ENCODE results near the gene AMFR. TPM values are rescaled to one million over a fixed set of nuclear protein-coding genes. Genes with fewer than 3 reads are reported as not detected.

AMFR gene
- total RNA-seq, 2 donors from 2014 or later: 46.5 to 86.2 TPM

- Mint-ChIP-seq H3K4me3 (no peak overlapping the region), H3K27me3 (peaks cover 4 to 9% of the 10 kb centered on the region in 2 donors), H3K4me1 (ENCODE audit: low read depth in 2 of 2) (no peaks in the 10 kb centered on the region), H3K27ac (no peak overlapping the region), H3K9me3 (no peaks in the 10 kb centered on the region), H3K36me3 (no peaks in the 10 kb centered on the region)
- DNase-seq (ENCODE audit: low spot score) (no peak), ATAC-seq (no peak)
Observed at GRCh38 chr16:56315955-56316354, 109.4 kb downstream of the AMFR start.

GRCh38 chr16:56314244-56314850, 111.0 kb downstream of the AMFR start:
- Mint-ChIP-seq H3K27me3 (peaks cover 4 to 9% of the 10 kb centered on the region in 2 donors), H3K27ac (no peak overlapping the region), H3K4me1 (ENCODE audit: low read depth in 2 of 2) (no peaks in the 10 kb centered on the region), H3K36me3 (no peaks in the 10 kb centered on the region), H3K9me3 (no peaks in the 10 kb centered on the region), H3K4me3 (no peak overlapping the region)
- no peak for DNase-seq (ENCODE audit: low spot score)
- ATAC-seq: no peak

- no peak for ATAC-seq
- Mint-ChIP-seq H3K27ac (no peak overlapping the region), H3K9me3 (no peaks in the 10 kb centered on the region), H3K36me3 (no peaks in the 10 kb centered on the region), H3K27me3 (peaks cover 6 to 9% of the 10 kb centered on the region in 2 donors), H3K4me3 (no peak overlapping the region), H3K4me1 (ENCODE audit: low read depth in 2 of 2) (no peaks in the 10 kb centered on the region)
- no peak for DNase-seq (ENCODE audit: low spot score)
Observed at GRCh38 chr16:56312556-56312955, 112.8 kb downstream of the AMFR start.

DNA sequence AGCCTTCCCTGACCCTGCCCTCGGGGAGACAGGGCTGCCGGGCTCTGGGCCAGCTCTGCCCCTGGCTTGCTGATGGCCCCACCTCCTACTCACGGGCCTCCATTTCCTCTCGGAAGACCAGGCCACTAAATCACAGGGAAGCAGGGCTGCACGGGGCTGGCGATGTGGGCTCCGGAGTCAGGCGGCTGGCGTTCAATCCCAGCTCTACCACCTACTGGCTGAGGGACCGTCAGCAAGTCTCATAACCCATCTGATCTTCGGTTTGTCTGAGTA, 113.4 kb downstream of the AMFR start:
- H3K27ac Mint-ChIP-seq: no peak overlapping the region
- ATAC-seq (no peak), DNase-seq (ENCODE audit: low spot score) (no peak)
- H3K4me1 Mint-ChIP-seq (ENCODE audit: low read depth in 2 of 2): no peaks in the 10 kb centered on the region
- H3K27me3 Mint-ChIP-seq: peaks cover under 1 to 6% of the 10 kb centered on the region in 2 donors
- no peaks in the 10 kb centered on the region for H3K9me3 Mint-ChIP-seq
- no peaks in the 10 kb centered on the region for H3K36me3 Mint-ChIP-seq
- no peak overlapping the region for H3K4me3 Mint-ChIP-seq

Other genes with a start within 250 kb of the AMFR start
- 1 to 10 TPM in 1 of 2 donors, not detected in 1; 1.6 TPM for gene GNAO1, start 234.1 kb downstream of the AMFR start, total RNA-seq
- gene NUDT21, start 25.8 kb upstream of the AMFR start, total RNA-seq: 100 to 1,000 TPM; 170 to 176 TPM
- 10 to 100 TPM; 50.1 to 72.1 TPM for gene OGFOD1, start 26.0 kb upstream of the AMFR start, total RNA-seq
- 10 to 100 TPM in 1 of 2 donors, 1 to 10 TPM in 1; 6.6 to 10.6 TPM for gene BBS2, start 94.5 kb upstream of the AMFR start, total RNA-seq
- not detected for gene MT4, start 139.5 kb upstream of the AMFR start, total RNA-seq
- gene MT3, start 164.0 kb upstream of the AMFR start, total RNA-seq: 1 to 10 TPM in 1 of 2 donors, under 1 TPM in 1; 0.70 to 4.2 TPM
- 1,000 to 10,000 TPM in 1 of 2 donors, 100 to 1,000 TPM in 1; 549 to 1,013 TPM for gene MT2A, start 183.0 kb upstream of the AMFR start, total RNA-seq
- gene MT1E, start 200.2 kb upstream of the AMFR start, total RNA-seq: 100 to 1,000 TPM in 1 of 2 donors, 10 to 100 TPM in 1; 58.5 to 148 TPM
- under 1 TPM in 1 of 2 donors, not detected in 1; 0.36 TPM for gene MT1M, start 207.1 kb upstream of the AMFR start, total RNA-seq
- 10 to 100 TPM in 1 of 2 donors, 1 to 10 TPM in 1; 6.3 to 22.4 TPM for gene MT1A, start 213.1 kb upstream of the AMFR start, total RNA-seq
- not detected for gene MT1B, start 226.3 kb upstream of the AMFR start, total RNA-seq
- 10 to 100 TPM; 11.1 to 19.9 TPM for gene MT1F, start 232.4 kb upstream of the AMFR start, total RNA-seq
- 1 to 10 TPM; 3.3 to 7.5 TPM for gene MT1G, start 242.5 kb upstream of the AMFR start, total RNA-seq
- gene MT1H, start 244.3 kb upstream of the AMFR start, total RNA-seq: not detected